NB4 (cell line): ENCODE data around the gene MLN.
A peak's percentile ranks its signal among the peaks of the same experiment; 100 is the strongest.
"Not testable (repeated sequence)": the region's sequence is repeated elsewhere in the genome, so short reads cannot be mapped to it uniquely, and the experiment has no call there.

Experiments
- DNase-seq: peaks from one replicate; pipeline ENCODE4 v3.0.0; 2010; ENCODE audit warnings: low read depth
- H3K4me3 ChIP-seq: one replicate; pipeline ENCODE4 v1.5.1; 2011; ENCODE audit warnings: mild to moderate bottlenecking, low read depth, low read length, moderate library complexity
- MYC ChIP-seq: IDR thresholded peaks from 2 replicates; pipeline ENCODE4 v1.6.1; 2011; ENCODE audit warnings: low read depth, low read length
- POLR2A ChIP-seq: IDR thresholded peaks from 2 replicates; pipeline ENCODE4 v1.6.1; 2011; ENCODE audit warnings: mild to moderate bottlenecking; ENCODE audit not compliant: insufficient read length; ENCODE audit errors: extremely low read depth
- TF ChIP-seq, protein P1 (sequence below): IDR thresholded peaks from 2 replicates; pipeline ENCODE4 v1.6.1; 2011; ENCODE audit warnings: low read depth, low read length
- TF ChIP-seq, protein P2 (sequence below): IDR thresholded peaks from one replicate; pipeline ENCODE4 v1.5.1; 2012; ENCODE audit warnings: low read depth, low read length

MLN gene

DNA sequence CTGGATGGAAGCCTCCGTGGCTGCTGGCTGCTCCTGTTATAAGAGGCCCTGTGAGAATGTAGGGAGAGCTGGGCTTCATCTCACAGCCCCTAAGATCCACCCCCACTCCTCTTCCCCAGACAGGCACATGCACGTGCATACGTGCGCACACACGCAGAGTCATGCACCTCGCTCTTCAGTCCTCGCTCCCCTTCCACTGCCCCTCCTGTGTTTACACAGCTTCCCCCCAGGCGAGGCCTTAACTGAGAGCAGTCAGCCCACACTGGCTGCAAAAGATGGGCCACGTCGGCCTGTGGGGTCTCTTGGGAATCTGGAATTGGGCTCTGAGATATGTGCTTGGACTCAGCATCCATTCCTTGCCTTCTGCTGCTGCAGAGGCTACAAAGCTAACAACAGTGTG, 35.2 kb upstream of the MLN start:
- H3K4me3 ChIP-seq = no peak overlapping the region
- peak; percentile 34 for DNase-seq
- TF ChIP-seq MYC (no peak), POLR2A (no peak)
- TF ChIP-seq, protein P1, sequence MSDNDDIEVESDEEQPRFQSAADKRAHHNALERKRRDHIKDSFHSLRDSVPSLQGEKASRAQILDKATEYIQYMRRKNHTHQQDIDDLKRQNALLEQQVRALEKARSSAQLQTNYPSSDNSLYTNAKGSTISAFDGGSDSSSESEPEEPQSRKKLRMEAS = no peak
- TF ChIP-seq, protein P2, sequence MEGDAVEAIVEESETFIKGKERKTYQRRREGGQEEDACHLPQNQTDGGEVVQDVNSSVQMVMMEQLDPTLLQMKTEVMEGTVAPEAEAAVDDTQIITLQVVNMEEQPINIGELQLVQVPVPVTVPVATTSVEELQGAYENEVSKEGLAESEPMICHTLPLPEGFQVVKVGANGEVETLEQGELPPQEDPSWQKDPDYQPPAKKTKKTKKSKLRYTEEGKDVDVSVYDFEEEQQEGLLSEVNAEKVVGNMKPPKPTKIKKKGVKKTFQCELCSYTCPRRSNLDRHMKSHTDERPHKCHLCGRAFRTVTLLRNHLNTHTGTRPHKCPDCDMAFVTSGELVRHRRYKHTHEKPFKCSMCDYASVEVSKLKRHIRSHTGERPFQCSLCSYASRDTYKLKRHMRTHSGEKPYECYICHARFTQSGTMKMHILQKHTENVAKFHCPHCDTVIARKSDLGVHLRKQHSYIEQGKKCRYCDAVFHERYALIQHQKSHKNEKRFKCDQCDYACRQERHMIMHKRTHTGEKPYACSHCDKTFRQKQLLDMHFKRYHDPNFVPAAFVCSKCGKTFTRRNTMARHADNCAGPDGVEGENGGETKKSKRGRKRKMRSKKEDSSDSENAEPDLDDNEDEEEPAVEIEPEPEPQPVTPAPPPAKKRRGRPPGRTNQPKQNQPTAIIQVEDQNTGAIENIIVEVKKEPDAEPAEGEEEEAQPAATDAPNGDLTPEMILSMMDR = no peak

DNA sequence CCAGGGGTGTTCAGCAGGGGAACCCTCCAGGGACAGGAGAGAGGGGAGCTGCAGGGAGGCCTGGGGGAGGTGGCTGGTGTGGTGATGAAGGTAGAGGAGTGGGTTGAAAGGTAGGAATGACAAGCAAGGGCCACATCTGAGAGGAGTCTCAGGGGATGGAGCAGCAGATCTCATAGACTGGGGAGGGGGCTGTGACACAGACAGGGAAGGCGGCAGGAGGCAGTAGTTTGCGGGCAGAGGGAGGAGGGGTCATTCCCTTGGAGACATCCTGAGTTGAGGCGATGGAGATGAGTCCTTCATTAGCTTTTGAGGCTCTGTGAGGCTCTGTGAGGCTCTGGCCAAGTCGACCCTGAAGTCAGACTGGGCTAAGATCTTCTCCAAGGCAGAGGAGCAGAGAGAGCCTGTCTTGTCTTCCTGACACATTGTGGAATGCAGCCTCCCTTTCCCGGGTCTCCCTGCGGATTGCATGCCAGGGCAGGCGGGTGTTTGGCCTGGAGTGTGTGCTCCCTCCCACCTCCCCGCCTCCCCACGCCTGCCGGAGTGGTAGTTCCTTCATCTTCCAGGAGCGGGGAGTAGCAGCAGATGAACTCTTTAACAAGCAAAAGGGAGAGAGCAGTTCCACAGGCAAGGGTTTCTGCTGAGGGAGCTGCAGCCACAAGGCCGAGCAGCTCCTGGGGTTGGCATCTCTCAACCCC, 34.3 kb upstream of the MLN start:
- TF ChIP-seq, protein P2 = no peak
- TF ChIP-seq POLR2A = no peak
- TF ChIP-seq MYC = no peak
- TF ChIP-seq, protein P1 = no peak
- peak; percentile 65 for DNase-seq
- H3K4me3 ChIP-seq = no peak overlapping the region

DNA sequence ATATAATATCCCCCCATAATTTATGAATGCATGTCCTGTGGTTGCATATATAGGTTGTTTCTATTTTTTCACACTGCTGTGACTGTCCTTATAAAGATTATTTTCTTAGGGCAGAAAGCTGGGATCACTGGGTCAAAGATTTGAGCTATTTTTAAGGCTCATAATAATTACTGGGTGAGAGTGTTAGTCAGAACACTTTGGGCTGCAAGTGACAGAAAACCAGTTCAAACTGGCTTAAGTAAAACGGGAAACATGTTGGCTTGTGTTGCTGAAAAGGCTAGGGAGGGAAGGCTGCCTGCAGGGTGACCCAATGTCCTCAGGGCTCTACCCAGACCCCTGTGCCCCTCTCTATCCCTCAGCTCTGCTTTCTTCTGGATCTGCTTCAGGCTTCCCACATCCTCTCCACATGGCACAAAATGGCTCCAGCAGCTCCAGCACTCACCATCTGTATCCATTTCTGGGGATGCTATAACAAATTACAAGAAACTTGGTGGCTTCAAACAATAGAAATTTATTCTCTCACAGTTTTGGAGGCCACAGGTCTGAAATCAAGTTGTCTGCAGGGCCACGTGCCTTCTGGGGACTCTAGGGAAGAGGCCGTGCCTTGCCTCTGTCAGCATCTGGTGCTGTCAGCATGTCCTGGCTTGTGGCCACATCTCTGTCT, 33.1 kb upstream of the MLN start:
- no peak overlapping the region for H3K4me3 ChIP-seq
- TF ChIP-seq, protein P2 = no peak
- no peak for TF ChIP-seq MYC
- no peak for TF ChIP-seq POLR2A
- TF ChIP-seq, protein P1 = no peak
- no peak for DNase-seq

DNA sequence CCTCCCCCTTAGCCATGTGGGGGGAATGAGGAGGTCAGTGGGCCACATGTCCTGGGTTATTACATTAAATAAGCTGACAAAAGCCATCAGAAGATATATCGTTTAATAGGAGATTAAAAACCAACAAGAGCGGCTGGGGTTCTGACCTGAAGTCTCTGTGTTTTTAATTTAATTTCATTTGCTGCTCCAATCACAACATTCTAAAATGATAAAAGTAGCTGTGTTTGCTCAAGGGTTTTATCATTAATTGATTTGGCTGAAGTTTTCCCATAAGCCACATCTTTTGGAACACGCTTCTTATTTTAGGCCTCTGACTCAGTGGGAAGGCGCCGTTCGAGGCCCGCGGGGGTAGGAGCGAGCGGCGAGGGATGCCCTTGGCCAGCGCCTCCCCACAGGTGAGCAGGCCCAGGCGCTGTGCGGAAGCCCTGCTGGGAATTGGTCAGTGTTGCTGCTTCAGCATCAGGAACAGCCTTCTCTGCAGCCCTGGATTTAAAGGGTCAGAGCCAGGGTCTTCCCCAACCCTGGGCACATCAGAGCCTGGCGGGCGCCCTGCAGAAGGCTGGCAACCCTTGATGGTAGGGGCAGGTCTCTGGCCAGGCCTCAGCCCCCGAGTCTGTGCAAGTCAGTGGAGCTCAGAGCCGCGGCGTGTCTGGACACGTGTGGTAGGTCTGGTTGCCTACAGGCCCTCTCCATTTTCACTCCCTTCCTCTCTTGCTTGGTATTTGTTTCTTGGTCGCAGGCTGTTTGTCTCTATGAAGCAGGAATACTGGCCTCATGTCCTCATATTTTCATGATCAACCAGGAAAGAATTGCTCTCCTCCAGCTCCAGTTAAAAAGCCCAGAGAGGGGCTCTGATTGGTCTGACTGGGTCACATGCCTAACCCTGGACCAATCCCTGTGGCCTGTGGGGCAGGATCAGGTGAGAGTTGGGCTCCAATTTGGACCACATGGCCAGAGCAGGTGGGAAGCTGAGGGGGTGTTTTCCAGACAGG, 30.9 kb upstream of the MLN start:
- TF ChIP-seq, protein P2 = no peak
- TF ChIP-seq MYC (no peak), POLR2A (no peak)
- TF ChIP-seq, protein P1 = no peak
- no peak for DNase-seq
- H3K4me3 ChIP-seq = no peak overlapping the region

DNA sequence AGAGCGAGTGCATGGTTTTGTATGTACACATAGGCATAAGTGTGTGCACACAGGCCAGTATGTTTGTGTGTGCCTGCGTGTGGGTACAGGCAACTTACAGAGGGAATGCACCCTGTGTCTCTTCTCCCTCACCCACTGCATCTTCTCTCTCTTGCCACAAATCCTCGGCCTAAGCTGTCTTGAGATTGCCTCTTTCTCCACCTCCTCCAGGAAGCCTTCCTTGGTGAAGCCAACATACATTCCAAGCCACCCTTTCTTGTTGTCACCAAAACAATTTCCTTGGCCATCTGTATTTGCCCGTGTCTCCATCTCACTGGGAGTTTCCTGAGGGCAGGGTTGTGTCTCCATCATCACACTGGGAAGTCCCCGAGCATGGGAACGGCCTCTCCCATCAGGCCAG, 29.8 kb upstream of the MLN start:
- DNase-seq = no peak
- H3K4me3 ChIP-seq = no peak overlapping the region
- TF ChIP-seq, protein P1 = no peak
- TF ChIP-seq, protein P2 = no peak
- TF ChIP-seq MYC = no peak
- TF ChIP-seq POLR2A = no peak

DNA sequence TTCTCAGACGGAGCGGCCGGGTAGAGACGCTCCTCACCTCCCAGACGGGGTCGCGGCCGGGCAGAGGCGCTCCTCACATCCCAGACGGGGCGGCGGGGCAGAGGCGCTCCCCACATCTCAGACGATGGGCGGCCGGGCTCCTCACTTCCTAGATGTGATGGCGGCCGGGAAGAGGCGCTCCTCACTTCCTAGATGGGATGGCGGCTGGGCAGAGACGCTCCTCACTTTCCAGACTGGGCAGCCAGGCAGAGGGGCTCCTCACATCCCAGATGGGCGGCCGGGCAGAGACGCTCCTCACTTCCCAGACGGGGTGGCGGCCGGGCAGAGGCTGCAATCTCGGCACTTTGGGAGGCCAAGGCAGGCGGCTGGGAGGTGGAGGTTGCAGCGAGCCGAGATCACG, 29.0 kb upstream of the MLN start:
- DNase-seq, H3K4me3 ChIP-seq: not testable (repeated sequence)

DNA sequence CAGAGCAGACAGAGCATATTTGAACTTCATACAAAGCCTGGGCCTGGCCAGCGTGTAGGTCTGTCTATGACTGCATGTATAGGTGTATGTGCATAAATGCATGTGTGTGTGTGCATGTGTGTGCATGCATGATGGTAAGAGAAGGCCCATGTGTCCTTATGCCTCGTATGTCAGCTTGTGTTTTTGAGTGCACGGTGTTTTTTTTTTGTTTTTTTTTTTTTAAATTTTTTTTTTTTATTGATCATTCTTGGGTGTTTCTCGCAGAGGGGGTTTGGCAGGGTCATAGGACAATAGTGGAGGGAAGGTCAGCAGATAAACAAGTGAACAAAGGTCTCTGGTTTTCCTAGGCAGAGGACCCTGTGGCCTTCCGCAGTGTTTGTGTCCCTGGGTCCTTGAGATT, 27.9 kb upstream of the MLN start:
- not testable (repeated sequence) for H3K4me3 ChIP-seq, DNase-seq
